K562 (cell line): ENCODE results near the gene DPPA4.

Experiments
- CBFB ChIP-seq: sonication (generic); formaldehyde crosslinking; IDR thresholded peaks from 2 replicates; pipeline ENCODE4 v1.4.0; 2020; ENCODE audit warnings: mild to moderate bottlenecking, missing genetic modification reagents
- ELF1 ChIP-seq: fragments of 200-800 bp; sonication (Bioruptor generic); IDR thresholded peaks from 2 replicates; pipeline ENCODE4 v1.6.1; 2016; ENCODE audit warnings: missing genetic modification characterization, missing compliant biosample characterization
- JUNB ChIP-seq: fragments of 450-650 bp; formaldehyde crosslinking; conservative IDR thresholded peaks from 2 replicates; pipeline ENCODE4 v1.4.0; 2020; ENCODE audit warnings: mild to moderate bottlenecking
- RFX5 ChIP-seq: IDR thresholded peaks from 2 replicates; pipeline ENCODE4 v1.6.1; 2011; ENCODE audit warnings: low read depth, mild to moderate bottlenecking, improper control_type of control experiment, low read length
- ZNF41 ChIP-seq: fragments of 250-450 bp; sonication (Bioruptor Pico); conservative IDR thresholded peaks from 2 replicates; pipeline ENCODE4 v1.4.0; 2020; ENCODE audit warnings: mild to moderate bottlenecking

DNA sequence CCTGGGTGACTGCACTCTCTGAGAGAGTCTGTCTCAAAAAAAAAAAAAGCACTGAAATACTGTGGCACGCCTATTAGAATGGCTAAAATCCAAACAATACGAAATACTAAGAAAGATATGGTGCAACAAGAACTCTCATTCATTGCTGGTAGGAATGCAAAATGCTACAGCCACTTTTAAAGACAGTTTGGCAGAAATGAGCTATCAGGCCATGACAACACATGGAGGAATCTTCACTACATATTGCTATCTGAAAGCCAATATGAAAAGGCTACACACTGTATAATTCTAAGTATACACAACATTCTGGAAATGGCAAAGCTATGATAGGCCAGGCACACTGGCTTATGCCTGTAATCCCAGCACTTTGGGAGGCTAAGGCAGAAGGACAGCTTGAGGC is 39.9 kb downstream of the DPPA4 start:
- TF ChIP-seq CBFB, result no peak
- no peak for TF ChIP-seq JUNB
- no peak for TF ChIP-seq ELF1 (tag)
- no peak for TF ChIP-seq ZNF41 (CRISPR knock-in tag)
- TF ChIP-seq RFX5, result no peak
